ENCODE measurements around the gene CAMK1G.

CAMK1G gene

DNA sequence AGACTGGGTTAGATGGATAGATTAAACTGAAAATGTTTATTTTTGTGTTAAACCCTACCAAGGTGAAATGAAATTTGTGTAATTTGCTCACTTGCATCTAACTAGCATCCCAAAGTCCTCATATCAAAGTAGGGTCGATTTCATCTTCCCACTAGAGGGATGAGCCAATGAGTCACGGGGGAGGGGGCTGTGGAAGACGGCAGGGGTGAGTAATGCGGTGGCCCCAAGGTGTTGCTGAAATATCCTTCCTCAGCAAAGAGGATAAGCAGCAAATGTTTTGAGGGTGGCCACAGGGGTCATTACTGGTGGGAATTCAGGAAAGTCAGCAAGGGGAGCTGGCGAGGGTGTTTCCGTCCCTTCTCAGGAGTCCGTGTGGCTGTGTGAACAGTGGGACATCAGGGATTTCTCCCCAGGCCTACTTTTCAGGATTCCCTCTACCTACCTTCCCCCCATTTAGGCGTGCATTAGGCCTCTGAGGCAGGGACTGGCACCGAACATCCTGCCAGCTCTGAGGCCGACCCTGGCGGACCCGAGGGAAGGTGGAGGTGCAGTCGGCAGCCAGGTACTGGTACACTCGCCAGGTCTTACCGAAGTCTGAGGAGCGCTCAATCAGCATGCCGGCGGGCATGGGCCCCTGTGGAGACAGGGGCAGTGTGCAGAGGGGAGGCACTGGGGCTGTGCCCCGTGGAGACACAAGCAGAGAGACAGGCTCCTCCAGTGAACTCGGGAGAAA is 50.7 kb downstream of the CAMK1G start:
- DNase-seq (ENCODE audit: low read depth, low spot score) = no peak

DNA sequence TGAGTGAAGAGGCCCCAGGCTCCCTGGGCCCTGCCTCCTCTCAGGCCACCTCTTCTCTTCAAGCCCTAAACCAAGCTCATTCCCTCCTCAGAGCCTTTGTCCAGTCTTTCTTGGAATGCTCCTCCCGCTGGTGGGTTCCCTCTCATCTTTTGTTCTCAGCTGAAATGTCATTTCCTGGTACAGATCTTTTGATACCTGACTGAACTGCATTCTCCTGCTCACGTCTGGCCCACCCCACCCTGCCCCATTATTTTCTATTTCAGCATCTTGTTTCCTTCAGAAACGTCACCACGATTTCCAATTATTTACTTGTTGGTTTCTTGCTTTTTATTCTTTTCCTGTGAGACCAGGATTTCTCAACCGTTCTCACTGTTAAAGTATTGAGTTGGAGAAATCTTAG is 52.3 kb downstream of the CAMK1G start:
- no peak for DNase-seq (ENCODE audit: low read depth, low spot score)

DNA sequence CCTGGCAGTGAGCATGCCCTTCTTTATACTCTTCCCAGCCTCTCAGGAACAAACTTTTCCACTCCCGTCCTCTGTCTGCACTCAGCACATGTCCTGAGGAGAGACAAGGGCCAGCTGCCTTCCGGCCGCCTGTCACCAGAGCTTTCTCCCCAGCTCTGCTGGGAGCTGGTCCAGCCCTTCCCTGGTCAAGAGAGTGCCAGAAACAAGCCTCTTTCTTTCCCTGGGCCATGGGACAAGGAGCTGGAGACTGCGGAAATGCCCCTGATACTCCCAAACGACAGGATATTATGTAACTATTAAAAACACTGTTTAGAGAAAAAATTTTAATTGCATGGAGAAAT is 58.3 kb downstream of the CAMK1G start:
- no peak for DNase-seq (ENCODE audit: low read depth, low spot score)

DNA sequence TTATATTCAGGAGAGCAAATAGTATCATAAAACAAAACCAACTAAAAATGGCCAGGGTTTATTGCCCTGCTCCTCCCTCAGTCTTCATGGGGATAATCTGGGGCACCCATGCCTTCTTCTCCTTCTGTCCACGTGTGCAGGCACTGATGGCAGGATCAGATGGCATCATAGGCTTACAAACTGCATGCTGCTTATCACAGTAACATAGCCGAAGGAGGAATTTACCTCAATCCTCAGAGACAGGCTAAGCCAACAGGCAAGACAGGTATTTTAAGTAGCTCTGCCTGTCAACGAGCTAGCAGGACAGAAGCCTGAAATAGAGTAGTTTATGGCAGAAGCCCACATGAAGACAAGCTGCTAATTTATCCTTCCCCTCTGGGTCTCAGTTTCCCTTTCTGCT is 59.3 kb downstream of the CAMK1G start:
- DNase-seq (ENCODE audit: low read depth, low spot score) = no peak

DNA sequence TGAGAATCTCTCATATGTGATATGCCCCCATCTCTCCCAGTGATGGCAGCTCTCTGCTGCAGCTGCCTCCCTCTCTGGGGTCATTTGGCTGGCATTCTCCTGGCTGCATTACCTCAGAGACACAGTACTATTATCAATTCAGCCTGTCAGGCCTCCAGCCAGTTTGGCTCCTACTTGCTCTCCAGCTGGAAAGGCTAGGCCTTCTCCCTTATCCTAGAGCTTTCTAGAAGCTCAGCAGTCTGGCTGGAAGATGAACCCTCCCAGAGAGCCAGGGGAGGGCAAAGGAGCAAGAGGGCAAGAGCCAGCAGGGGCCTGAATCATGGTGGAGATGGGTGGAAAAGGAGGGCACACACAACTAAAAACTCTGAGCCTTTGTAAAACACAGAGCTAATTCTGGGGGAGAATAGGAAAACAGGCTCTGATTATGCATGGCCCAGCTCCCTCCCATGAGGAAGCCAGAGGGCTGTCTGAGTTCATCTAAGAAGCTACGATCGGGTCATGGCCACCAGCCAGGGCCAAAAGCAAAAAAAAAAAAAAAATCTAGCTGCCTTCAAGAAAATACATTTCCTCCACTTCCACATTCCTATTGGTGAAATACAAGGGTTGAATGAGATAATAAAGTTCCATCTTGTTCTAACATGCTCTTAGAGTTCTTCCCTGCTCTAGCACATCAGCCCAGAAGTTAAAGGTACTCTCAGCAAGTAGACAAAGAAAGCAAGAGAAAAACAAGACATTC is 59.9 kb downstream of the CAMK1G start:
- DNase-seq (ENCODE audit: low read depth, low spot score) = no peak

DNA sequence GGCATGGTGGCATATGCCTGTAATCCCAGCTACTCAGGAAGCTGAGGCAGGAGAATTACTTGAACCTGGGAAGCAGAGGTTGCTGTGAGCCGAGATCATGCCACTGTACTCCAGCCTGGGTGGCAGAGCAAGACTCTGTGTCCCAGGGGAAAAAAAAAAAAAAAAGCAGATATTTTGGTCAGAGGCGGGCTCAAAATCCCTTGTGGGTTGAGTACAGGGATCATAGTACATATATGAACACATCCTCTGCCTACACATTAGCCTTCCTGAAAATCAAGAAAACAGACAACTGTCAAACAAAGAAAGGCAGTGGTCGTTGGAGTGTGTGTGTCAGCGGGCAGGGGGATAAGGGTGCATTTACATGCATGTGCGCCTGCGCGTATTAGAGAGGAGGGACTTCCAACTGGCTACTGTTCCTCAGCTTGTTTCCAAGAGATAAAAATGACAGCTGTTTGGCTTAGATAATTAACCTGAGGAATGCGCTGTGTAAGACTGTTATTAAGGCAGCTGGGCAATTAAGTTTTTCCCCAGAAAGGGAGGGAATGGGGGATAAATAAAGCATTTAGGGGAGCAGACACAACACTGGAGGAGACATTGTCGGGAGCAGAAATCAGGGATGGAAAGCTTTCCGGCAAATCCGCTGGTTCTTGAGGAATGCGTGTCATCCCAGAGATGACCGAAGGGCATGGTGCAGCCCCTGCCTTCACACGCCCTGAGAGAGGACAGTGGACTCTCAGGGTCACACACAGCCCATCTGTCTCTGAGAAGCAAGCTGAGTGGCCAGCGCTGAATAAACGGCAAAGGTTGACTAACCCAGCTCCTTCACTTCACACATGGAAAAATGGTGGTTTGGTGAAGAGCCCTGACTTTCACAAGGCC is 62.3 kb downstream of the CAMK1G start:
- no peak for DNase-seq (ENCODE audit: low read depth, low spot score)

DNA sequence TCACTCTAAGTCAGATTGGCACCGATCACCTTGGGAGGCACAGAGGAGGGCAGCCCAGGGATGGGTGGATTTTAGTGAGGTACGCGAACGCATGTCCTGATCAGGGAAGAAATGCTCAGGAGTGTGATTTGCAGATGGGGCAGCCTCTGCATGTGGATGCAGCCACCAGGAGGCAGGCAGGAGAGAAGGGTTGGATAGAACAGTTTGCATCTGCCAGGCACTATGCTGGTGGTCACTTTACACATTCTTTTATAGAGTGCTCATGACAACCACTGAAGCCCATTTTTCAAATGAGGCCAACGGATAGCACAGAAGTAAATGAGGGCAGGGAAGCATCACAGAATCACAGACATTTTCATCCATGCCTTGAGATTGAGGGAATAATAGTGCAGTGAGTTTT is 63.0 kb downstream of the CAMK1G start:
- DNase-seq (ENCODE audit: low read depth, low spot score) = no peak

DNA sequence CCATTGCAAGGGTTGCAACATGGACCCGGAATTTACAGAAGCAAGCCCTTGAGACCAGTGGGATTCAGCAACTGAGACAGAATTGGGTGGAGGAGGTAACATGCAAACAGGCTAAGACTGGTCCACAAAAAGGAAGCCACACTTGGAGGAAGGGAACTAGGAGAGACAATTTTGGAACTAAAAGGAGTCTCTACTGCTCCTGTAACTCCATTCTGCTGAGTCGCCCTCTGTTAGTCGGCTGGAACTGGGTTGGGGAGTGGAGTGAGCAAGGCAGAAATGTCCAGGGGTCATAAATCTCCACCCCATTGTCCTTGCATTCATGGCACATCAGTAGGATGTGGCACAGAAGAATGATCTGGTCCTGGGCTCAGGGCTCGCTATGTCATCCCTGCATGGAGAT is 63.6 kb downstream of the CAMK1G start:
- DNase-seq (ENCODE audit: low read depth, low spot score) = no peak

DNA sequence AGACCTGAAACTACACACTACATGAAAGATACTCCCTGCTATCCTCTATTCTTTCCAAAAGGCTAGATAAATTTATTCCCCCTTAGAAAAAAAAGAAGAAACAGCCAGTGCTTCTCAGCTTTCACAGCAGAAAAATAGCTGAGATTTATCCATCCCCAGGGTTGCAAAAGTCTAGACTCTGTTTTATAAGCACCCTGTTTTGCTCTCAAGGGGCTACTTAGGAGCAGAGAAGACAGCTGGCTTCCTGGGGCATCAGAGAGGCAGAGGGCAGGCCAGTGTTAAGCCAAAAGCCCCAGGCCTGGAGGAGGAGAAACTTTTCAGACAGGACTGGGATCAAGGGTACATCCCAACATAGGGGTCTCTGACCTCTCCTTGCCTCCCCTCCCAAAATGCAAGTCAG is 64.8 kb downstream of the CAMK1G start:
- DNase-seq (ENCODE audit: low read depth, low spot score) = no peak

DNA sequence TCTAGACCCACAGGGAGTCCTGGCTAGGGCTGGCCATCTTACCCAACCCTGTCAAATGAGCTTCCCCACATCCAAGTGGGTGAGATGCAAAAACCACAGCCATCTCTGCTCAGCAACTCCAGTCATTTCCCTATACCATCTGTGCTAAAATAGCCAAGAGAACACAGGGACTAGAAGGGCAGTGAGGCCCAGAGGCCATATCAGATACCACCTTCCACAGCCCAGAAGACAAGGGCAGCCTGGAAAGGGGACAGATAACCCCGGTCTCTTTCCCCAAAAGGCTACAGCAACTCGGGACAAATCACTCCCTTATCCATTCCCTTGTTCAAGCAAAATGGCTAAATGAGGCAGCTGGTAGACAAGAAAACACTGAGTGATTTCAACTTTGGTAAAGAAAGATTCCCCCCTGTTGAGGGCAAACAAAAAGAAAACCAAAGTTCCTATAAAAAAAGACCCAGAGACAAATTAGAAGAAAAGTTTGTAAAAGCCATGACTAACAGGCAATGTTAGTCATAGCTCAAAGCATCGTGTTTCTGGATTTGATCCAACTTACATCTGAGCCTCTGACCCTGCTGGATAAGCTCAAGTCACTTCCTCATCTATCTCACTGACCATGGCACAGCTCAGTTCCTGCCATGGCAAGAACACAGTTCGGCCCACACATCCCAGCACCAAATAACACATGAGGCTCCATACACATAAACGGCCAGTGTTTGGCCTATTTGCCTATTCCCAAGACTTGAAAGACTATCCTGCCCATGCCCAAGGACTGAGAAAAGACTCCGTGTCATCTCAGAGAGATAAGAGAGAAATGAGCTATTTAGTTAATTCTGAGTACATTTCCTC is 65.6 kb downstream of the CAMK1G start:
- no peak for DNase-seq (ENCODE audit: low read depth, low spot score)

DNA sequence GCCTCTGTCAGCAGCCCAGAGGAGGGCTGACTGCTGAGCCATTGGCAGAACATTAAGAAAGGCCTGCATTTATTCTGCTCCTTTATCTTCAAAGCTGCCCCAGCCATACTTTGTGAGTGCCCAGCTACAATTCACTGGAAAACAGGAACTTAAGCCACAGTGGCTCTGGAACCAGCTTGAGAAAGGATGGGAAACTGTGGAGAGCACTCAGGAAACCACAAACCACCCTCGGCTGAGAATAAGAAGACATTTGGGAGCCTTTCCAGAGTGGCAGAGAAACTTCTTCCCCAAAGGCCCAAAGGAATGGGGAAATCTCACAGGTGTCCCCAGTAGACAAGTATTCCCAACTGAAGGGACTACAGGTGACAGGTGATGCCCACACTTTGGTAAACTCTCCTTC is 66.9 kb downstream of the CAMK1G start:
- DNase-seq (ENCODE audit: low read depth, low spot score) = no peak

DNA sequence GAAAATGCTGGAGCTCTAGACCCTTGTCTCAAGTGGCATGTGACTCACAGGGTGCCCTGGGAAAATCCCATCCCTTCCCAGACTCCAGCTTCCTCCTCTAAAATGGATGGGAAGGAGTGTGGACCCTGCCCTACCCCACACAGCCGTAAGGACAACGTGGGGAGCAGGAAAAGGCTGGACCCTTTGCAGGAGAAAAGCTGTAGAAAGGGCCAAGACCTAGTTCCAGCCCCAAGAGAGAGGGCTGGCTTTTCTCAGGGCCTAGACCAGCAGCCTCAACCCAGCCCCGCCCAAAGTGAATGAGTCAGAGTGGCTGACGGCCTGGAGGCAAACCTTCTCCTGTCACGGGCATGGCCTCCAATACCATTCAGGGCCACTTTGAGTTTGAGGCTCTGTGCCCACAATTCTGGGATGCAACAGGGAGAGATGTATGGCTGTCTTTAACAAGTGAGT is 67.6 kb downstream of the CAMK1G start:
- DNase-seq (ENCODE audit: low read depth, low spot score) = no peak

DNA sequence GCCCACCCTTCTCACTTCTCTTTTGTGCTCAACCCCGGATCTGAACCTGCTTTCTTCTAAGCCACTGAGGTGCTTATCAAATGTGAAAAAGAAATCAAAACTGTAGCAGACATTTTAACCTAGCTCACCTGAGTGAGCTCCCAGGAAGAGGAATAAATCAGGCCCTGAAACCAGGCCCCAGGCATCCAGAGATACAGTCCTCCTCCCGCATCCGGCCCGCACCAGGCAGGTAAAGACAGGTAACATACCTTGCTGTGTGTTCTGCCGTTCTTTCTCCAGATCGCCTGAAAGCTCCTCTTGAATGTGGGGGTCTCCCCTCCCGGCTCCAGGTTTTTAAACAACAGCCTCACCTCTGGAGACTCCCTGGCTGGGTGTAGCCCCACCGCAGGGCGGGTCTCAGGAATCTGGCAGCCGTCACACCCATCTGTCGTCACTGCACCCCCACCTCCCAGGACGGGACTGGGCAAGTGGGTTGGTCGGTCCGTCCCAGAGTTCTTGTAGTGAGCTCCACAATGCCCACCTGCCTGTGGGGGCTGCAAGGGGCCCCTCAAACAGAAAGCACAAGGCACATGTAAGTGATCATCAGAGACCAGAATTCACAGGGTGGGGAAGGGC is 68.7 kb downstream of the CAMK1G start, which contains the start of gene LAMB3:
TSS of gene LAMB3 (minus strand) at position 305 of the 615 bp plus-strand sequence. CDS start 1,481 bp downstream, outside the sequence.
- DNase-seq (ENCODE audit: low read depth, low spot score) = no peak

DNA sequence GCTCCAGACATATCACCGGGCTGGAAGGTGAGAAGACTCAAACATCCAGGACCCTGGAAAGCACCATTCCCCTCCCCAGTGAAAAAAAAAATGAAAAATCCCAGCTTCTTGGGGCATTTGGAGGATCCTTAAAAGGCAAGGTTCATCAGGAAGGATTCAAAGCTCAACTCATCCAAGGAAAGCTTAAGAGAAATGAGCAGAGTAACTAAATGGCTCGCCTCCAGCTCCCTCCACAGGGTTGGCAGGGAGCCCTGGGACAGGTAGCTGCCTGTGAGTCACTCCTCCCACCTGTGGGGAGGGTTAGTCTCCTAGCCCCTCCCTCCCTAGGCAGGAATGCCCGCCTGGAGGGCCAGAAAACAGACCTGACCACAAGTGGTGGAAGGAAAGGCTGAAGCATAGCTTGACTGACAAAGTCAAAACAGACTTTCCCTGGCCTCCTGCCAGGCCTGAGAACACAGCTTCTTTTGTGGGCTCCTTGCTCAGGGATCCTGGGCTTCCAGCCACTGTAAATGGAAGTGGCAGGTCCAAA is 69.4 kb downstream of the CAMK1G start:
- no peak for DNase-seq (ENCODE audit: low read depth, low spot score)

DNA sequence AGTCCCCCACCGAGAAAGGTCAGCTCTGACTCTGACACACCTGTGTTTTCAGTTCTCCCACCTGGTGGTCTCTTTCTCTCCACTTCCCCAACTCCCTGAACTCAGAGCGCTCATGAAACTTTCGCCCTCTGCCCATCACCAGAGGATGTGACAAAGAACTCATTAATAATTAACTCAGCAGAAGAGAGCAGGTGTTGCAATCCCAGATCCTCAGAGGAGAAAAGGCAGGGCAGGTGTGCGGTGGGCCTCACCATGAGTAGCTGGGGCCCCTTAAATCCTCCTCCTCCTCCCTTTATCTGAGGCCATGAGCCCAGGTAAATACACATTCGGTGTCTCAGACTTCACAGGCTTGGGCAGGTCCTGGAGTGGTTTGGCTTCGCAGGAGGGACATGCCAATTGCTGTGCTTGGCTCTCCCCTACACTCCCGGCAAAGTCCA is 70.4 kb downstream of the CAMK1G start:
- no peak for DNase-seq (ENCODE audit: low read depth, low spot score)

DNA sequence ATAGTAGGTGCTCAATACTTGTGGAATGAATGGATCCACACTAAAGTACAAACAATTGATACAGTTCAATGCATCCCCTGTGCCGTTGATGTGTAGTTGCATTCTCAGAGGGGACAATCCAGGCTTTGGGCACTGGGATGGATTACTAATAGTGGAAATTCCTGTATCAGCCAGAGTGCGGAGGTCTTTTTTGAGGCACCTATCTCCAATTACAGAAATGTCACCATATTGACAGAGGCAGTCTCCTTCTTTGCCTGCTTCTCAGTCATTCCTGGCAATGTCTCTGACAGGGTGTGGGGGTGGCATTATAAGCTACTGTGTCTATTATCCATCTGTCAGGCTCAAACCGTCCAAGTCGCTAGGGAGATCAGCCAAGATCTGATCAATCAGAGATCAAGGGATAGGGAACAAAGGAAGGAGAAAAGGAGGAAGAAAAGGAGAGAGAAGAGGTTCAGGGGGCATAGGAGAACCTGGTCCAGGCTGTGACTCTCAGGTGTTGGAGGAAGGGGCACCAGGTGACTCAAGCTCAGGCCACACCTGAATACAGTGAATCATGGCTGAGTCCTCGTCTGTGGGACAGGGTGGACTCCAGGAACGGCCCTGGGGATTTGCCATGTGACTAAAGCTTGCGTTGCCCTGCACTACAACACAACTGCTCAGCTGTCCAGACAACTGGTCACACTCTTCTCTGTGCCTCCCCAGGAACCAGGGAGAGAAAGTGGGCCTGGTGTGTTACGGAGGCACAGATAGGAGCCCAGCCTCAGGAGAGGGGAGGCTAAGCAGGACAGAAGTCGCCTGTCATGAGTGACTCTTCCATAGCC is 72.1 kb downstream of the CAMK1G start:
- no peak for DNase-seq (ENCODE audit: low read depth, low spot score)

DNA sequence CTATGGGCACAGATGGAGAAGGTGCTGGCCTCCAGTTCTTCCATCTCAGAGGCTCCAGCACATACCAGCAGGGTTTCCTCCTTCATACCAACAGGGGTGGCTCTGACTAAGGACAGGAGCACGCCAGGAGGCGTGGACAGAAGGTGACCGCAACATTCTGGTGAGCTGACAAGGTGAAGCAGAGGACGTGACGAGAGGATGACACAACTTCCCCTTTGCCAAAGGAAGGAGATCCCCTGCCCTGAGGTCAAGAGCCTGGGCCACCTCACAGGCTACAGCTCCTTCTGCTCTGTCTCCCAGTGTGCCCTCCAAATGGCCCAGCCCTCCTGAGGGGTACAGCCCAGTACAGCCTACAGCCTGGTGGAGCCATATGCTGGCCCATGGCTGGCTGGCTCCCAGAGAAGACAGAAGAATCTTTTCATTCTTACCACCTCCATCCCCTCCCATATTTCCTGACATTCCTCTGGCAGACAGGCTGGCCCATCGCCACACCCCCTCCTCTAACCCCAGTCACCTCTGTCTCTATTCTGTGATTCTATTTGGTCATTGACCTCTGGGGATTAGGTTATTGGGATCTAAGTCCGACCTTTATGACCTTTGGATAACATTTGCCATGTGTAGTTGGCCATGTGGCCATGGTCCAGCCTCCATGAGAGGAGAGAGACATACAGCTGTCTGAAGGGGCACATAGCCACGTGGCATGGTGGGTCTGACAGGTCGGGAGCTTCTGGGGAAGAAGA is 73.8 kb downstream of the CAMK1G start:
- no peak for DNase-seq (ENCODE audit: low read depth, low spot score)

DNA sequence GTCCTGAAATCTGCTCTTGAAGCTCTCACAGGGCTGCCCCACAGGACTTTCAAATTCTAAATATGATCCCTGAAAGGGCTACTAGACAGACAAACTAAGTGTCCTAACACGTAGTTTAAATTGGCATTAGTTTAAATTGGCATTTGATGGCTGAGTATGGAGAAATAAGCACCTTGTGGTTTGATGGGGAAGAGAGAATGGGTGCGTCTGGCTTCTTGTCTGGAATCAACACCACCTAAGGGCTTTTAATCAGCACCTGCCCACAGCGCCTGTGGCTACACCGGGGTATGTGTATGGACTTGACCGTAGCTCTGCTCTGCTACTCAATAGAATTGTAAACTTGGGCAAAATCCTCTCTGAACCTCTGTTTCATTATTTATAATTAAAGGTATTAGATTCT is 74.4 kb downstream of the CAMK1G start:
- DNase-seq (ENCODE audit: low read depth, low spot score) = no peak

DNA sequence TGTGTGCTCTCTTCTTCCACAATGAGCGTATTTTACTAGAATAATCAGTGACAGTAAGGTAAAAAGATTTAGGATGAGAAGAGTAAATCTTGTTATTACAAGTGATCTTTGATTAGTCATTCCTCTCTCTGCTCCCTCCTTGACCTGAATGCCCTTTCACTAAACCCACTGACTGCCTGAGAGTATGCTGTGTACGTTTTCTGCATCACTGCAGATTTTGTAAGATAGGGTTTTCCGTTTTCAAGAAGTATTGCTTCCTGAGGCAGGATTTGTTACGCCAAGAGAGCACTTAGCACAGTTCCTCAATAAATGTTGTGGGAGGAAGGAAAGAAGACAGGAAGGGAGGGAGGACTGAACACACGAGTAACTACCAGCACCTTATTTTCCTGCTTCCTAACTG is 76.4 kb downstream of the CAMK1G start:
- no peak for DNase-seq (ENCODE audit: low read depth, low spot score)
